ENCODE data around the gene CD59. TPM values are rescaled to one million over a fixed set of nuclear protein-coding genes. Genes with fewer than 3 reads are reported as not detected.

CD59 gene
- total and polyA plus RNA-seq, 2 of the 4 experiments (the other 2 are of a cell fraction): 765 to 1,140 TPM

- Histone ChIP-seq H3K9me1 (ENCODE audit: insufficient read depth, low read length) (peaks cover 13% of the 10 kb centered on the region), H2AK5ac (ENCODE audit: low read depth, low read length) (no peak overlapping the region), H3K18ac (ENCODE audit: low read depth, low read length) (no peak overlapping the region), H3K4me1 (ENCODE audit: control insufficient read depth, insufficient read depth, low read length) (peaks cover 4% of the 10 kb centered on the region; the same call in 1 of the 2 replicates), H3K56ac (ENCODE audit: extremely low read depth, insufficient read depth, low read length) (no peak overlapping the region), H3K27ac (ENCODE audit: insufficient read depth, low read length) (no peak overlapping the region), H4K8ac (ENCODE audit: low read depth in 2 of 2, low read length in 2 of 2) (no peak overlapping the region), H3K4ac (ENCODE audit: low read depth, low read length) (no peak overlapping the region), H2AK9ac (replicated peaks; ENCODE audit: low read depth, low read length, poor library complexity) (no peak overlapping the region), H2AFZ (replicated peaks; ENCODE audit: low read length, poor library complexity) (no peak overlapping the region), H3K79me1 (ENCODE audit: low read depth in 1 of 2, low read length in 2 of 2) (peaks cover 15 to 27% of the 10 kb centered on the region in 2 experiments), H3K36me3 (ENCODE audit: control insufficient read depth, insufficient read depth, low read length) (peaks cover 13% of the 10 kb centered on the region), H2BK20ac (ENCODE audit: low read depth, low read length) (no peak overlapping the region), H3K9ac (ENCODE audit: low read depth, low read length) (no peak overlapping the region), H4K20me1 (ENCODE audit: insufficient read depth, low read length) (peaks cover 8% of the 10 kb centered on the region; the same call in 1 of the 2 replicates), H2BK15ac (ENCODE audit: low read depth, low read length) (no peak overlapping the region), H4K91ac (ENCODE audit: insufficient read depth, low read depth, low read length) (no peak overlapping the region), H2BK120ac (ENCODE audit: low read depth, low read length) (no peak overlapping the region), H3K14ac (replicated peaks; ENCODE audit: low read depth, low read length) (no peak overlapping the region), H3K23ac (ENCODE audit: low read depth, low read length) (no peak overlapping the region), H2BK5ac (ENCODE audit: low read depth, low read length, poor library complexity, severe bottlenecking) (no peak overlapping the region), H3K9me3 (ENCODE audit: control insufficient read depth, insufficient read depth, low read length) (no peaks in the 10 kb centered on the region), H4K5ac (ENCODE audit: low read depth, low read length) (no peak overlapping the region), H3K4me3 (ENCODE audit: insufficient read depth, low read depth, low read length) (no peak overlapping the region), H3K4me2 (ENCODE audit: low read depth, low read length) (no peak overlapping the region), H3K27me3 (ENCODE audit: control insufficient read depth, insufficient read depth, low read length) (no peaks in the 10 kb centered on the region)
- dilution Hi-C loops (cut with HindIII; ENCODE audit: low sequenced_read_pairs, unreplicated experiment) (no loop called here), intact Hi-C loops (cut with micrococcal nuclease) (no loop called here), in situ Hi-C loops (cut with MboI; ENCODE audit: low sequenced_read_pairs) (no loop called here)
- CTCF ChIA-PET: interaction anchor here (0.6 kb wide), 1 partner anchor 48 kb away, joined by 3 read pairs; no protein-coding TSS in a partner anchor
- no TSS peak for BruUV-seq (replicated peaks)
- TF ChIP-seq RCOR1 (IDR thresholded peaks at IDR 0.05; ENCODE audit: insufficient replicate concordance, low read length) (no peak), POLR2A (IDR thresholded peaks at IDR 0.05; ENCODE audit: low read depth, low read length) (no peak), MXI1 (IDR thresholded peaks at IDR 0.05; ENCODE audit: borderline replicate concordance, low read depth, low read length) (no peak)
- WGBS, 2 experiments (ENCODE audit: extremely low coverage in 2 of 2, insufficient read length in 1 of 2): 100% methylated on average over 2 of the region's 4 CpGs; no CpG with 5 or more reads in 1 of the 2 experiments
- POLR2A ChIA-PET (ENCODE audit: unreplicated experiment): interaction anchor here (0.5 kb wide), 1 partner anchor 33 kb away, joined by 11 read pairs; no protein-coding TSS in a partner anchor
- ATAC-seq (ENCODE audit: low read depth) (no peak), DNase-seq (no peak)
Observed at GRCh38 chr11:33769542-33769941, 33.3 kb upstream of the CD59 start.
